GM18519 (cell line): ENCODE results near the gene PROS1.

ENCODE experiments used
- ATAC-seq: cut with Tn5 transposase; IDR thresholded peaks from one replicate; pipeline ENCODE4 v1.9.1; 2021; ENCODE audit warnings: mild to moderate bottlenecking, moderate library complexity; ENCODE audit not compliant: unreplicated experiment, low FRiP score

The PROS1 gene

DNA sequence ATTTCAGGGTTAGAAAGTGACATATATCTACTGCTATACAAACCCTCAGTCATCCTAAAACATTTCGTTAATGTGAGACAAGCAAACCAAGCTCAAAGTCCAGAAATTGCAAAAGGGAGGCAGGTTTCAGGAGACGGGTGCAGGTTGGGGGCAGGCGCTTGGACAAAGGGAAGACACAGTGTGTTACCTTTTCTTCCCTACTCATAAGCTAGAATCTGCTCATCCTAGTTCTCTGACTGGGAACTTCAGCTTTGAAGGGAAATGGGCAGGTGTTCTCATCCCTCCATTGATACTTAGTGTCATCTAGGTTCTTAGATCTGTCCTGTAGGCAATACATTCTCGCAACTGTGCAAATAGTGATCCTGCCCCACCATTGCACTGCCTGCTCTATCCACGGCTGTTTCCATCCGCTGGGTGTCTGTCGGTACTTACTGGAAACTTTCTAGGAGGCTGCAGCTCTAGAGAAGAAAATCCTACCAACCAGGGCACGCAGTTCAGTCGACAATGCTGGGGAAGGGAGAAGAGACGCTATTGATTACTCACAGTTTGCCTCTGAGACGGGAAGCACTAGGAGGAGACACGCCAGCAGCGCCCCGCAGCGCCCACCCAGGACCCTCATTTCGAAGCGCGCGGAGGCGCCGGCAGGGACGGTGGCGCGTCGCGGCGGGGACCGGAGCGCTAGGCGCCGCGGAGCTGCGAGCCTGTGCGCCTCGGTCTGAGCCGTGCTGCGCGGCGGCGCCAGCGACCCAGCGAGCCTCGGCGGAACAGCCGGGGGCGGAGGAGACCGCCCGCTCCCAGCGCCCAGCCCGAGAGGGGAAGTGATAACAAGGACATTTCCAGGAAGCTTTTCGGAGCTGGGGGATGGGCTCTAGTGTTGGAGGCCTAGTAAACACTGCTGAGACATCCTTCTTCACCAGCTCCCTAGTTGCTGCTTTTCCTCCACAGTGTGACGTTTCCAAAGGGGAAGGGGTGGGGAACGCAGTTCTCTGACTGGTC, at the start of gene PROS1:
PROS1 (minus strand) TSS at position 766 of the 996 bp plus-strand sequence; CDS start at position 619, 147 bp downstream.
- ATAC-seq, result peak; percentile 65

DNA sequence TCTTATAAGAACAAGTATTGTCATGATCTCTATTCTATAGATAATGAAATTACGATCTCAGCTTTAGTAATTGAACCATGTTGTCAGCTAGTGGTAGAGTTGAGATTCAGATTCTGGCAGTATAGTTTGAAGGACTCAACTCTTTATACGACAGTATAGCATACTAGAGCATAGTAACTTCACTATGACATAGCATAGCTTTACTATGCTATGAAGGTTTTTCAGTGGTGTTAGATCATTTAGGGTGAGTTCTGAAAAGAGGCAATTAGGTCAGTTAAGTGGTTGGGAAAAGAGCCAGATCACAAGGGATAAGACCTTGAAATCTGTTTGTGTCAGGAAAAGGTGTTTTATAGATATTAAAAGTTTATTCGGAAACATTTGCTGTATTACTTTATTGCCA, 46.6 kb upstream of the PROS1 start:
- no peak for ATAC-seq

DNA sequence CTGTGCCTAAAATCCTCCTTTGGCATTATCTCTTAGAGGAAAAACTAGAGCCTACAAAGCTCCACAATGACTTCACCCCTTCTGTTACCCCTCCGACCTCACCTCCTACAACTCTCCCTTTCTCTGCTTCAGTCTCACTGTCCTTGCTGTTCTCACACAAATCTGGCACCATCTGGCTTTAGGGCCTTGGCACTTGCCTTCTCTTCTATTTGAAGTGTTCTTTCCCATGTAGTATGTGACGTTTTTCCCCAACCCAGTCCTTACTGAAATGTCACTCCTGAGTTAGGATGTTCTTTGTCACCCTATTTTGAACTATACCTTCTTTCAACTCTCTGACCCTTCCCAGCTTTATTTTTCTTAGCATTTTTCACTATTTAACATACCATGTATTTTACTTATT, 46.0 kb upstream of the PROS1 start:
- ATAC-seq, result no peak

DNA sequence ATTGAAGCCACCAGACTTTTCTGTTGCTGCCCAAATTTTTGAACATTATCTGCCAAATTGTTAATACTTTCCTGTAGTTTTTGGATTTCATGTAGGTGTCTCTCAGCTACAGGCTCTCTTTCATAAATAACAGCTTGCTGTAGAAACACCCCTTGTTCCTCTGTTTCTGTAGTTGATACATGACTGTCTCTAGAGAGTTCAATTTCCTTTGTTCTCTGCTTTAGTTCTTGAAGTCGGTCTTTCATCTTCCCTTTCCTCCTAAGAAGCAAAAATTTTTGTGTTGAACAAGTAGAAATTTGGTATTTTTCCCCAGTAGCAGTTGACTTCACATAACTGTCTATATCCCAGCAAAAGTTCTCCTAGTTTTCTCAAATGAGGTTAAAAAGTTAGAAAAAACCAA, 41.3 kb upstream of the PROS1 start:
- ATAC-seq, result no peak

DNA sequence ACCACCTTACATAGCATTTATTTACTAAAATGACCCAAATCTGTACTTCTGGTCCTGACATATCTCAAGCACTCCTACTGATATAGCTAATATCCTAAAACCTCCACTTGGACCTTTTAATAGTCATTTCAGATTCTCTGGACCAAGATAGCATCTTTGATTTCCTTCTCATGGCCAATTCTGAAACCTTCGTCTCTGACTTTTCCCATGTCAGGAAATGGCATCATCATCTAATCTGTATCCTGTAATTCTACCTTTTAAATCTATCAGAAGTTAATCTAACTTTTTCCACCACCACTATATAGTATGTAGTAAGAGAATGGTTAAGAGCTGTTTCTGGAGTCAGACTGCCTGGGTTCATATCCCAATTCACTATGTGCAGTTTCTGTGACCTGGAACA, 38.5 kb upstream of the PROS1 start:
- no peak for ATAC-seq

DNA sequence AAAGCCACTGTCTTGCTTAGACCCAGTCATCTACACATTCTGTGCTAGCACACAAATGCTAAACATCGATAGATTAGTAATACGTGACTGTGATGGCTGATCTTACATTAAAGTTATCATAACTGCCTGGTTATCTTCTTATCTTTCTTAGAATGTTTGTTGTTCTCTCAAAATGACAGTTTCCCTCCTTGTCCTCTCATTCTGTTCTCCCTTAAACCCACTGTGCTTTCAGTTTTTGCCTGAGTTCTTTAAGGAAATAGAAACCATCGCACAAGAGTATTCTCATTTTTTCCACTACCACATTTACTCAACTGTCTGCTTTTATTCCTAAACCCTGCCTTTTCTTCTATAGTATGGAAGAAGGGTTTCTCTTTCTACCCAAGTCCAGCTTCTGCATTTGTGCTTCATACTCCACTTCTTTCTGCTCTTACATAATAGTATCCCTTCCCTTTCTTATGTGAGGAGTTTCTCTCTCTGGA, 37.6 kb upstream of the PROS1 start:
- ATAC-seq, result no peak

DNA sequence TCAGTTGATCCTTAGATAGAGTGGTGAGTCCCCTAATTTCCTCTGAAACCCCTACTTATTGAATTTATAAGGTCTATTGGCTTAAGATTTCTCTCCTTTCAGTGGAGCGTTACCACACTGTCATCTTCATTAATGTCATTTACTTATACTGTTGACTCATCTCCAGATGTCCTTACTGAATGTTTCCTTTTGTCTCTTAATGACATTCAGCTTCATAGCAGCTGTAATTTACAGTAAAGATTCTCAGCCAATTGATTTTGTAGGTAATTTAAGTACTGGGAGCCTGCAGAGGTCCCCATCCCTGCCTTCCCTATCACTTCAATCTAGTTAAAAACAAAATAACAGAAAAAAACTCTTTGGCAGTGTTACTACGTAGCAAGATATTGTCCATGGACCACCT, 35.9 kb upstream of the PROS1 start:
- ATAC-seq, result no peak

DNA sequence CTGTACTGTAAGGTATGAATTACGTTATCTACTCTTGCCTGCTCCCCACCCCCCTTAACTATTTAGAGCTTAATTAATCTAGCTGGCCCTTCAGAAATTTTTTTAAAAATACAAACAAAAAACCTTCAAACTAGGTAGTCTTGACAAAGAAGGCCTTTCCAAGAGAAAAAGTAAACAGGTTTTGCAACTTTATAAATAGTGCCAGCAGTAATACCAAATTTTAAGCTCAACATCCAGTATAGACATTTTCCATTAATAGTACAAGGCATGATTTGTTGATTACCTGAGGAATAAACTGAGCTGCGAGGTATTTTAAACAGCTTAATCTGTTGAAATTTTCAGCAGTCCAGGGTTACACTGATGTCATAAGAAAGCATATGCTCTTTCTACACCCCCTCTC, 34.6 kb upstream of the PROS1 start:
- no peak for ATAC-seq

DNA sequence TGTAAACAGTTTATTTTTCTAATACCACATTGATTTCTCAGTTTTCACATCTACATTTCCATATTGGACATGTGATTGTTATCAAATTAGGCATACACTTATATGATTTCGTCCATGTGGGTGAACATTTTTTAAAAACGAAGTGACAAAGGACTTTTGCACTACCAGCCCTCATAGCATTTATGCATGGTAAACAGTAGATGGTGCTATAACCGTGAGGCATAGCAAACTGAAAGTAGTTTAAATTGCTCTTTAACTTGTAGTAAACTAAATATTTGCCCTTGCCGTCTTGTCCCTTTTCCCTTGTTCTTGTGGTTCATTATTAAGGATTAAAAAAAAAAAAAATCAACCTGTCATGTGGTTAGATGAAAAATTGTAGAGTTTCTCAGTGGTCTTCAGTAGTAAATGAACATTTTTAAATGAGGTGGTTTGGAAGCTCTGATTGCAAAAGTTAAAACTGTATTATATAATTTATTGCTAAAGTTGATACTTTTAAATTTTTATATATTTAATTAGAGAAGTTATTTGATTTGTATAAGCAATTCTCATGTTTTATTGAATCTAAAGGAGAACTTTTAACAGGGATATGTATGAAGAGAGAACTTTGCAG, 30.7 kb upstream of the PROS1 start:
- peak; percentile 85 for ATAC-seq

DNA sequence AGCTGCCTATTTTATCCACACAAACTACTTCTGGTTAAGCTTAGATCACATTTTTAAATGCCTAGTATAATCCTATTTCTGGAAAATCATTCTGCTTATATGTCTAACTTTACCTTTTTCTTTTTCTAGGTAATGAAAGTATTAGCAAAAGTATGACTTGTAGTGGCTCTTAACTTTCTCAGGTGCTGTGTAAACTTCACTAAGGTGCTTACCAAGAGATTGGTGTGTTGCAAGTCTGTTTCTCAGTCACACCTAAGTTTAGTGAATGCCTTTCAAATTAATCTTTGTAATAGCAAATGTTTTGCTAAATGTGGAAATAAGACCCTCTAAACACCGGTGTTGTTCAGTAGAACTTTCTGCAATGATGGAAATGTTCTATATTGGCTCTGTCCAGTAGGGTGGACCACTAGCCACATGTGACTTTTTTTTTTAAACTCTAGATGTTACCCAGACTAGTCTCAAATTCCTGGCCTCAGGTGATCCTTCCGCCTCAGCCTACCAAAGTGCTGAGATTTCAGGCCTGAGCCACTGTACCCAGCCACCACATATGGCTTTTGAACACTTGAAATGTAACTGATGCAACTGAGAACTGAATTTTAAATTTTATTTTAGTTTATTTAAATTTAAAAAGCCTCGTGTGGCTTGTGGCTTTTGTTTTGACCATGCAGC, 28.3 kb upstream of the PROS1 start:
- no peak for ATAC-seq

DNA sequence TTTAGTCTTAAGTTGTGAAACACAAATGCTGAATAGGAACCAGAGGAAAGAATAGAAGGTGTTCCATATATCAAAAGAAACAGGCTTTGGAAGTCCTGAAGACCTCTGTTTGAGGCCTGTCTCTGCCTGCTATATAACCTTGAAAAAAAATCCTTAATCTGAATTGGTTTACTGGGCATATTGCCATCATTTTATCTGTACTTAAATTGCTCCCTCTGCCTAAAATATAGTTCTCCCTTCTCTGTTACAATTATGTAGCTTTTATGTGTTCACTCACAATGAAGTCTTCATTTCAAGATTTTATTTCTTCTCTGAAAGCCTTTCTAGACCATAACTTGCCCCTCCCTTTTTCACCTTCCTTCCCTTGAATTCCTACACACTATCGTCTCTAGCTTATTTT, 27.5 kb upstream of the PROS1 start:
- no peak for ATAC-seq

DNA sequence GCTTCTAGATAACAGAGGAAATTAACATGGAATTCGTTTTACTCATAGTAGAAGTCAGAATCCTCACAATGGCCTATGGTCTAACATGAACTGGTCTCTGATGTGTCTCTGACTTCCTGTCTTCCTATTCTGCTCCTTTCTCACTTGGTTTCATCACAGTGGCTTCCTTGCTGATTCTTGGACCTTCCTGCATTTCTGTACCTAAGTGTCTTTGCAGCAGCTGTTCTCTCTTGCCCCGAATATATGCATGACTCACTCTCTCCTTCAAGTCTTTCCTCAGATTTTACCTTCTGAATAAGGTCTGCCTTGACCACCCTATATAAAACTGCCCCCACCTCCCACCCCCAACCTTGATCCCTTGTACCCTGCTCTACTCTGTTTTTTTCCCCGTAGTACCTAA, 20.4 kb upstream of the PROS1 start:
- ATAC-seq, result no peak

DNA sequence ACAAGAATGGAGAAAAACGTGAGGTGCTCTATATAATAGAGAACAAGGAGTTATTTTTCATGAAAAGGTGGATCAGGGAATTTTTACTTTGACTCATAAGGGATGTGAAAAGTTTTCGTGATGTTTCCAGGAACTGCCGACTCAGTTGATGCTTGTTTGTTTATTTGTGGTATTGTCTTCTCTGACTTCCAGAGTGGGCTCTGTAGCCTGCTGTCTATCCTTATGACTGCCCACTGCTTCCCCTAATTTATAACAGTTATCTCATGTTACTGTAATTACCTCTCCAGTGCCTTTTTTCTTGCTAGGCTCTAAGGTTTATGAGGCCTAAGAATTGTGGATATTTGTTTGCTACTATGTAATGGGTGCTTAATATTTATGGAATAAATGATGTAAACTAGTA, 18.5 kb upstream of the PROS1 start:
- no peak for ATAC-seq

DNA sequence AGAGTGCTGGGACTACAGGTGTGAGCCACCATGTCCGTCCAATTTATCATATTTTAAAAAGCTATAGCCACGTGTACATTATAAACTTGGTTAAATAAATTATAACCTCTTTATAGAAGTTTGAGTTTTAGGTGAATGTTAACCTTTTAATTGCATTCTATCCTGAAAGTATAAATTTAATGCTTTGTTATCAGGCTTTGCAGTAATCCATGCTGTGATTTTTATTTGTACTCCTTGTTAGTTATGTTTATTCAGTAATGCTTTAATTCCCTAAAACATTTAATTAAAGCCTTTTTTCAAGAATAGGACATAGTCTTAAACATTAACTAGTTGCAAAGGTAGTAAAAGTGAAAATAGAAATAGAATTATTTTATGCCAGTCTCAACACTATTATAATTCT, 17.9 kb upstream of the PROS1 start:
- no peak for ATAC-seq

DNA sequence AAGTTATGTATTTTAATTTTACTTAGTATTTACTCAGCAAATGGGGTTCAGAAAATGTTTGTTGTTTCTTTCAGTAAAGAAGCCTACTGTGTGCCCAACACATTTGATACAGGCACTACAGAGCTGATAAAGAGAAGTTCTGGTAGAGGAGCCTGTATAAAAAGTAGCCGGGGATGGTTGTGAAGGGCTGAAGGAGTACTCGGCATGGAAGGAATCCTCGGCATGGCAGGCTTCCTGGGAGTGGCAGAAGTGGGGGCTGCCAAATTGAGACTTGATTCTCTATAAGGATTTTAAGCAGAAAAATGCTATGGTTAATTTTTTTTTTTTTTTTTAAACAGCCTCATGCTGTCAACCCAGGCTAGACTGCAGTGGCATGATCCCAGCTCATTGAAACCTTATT, 15.5 kb upstream of the PROS1 start:
- no peak for ATAC-seq

DNA sequence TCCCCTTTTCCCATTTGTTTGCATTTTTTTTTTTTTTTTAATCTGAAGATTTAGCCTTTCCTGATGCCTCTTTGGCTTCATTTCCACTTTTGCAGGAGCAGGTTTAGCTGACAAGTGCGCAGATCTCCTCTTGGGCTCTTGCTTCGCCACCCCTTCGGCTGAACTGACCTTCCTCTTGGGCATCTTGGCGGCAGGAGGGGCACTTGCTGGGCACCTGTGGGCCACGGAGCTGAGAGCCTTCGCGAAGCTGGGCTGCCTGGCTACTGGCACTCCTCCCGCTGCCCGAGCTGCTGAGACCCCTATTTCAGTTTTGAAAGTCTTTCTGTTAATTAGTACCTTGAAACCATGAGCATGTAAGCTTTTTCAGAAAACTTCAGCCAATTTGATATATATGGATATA, 15.1 kb upstream of the PROS1 start:
- ATAC-seq, result no peak

DNA sequence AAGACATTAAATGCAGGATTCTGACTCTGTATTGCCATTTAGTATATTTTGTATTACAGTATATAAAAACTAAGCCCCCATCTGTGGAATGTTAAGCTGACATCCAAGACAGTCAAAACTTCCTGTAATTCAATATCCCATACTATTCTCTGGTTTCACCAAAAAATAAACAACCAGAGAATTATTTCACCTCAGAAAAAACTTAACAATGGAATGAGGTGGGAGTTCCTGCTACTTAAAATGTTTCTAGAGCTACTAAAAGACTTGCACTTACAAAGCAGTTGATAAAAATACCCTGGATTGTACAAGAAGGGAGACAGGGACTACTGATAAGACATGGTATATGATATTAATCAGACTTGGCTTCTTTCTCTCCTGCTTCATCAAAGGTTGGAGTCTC, 14.6 kb upstream of the PROS1 start:
- no peak for ATAC-seq

DNA sequence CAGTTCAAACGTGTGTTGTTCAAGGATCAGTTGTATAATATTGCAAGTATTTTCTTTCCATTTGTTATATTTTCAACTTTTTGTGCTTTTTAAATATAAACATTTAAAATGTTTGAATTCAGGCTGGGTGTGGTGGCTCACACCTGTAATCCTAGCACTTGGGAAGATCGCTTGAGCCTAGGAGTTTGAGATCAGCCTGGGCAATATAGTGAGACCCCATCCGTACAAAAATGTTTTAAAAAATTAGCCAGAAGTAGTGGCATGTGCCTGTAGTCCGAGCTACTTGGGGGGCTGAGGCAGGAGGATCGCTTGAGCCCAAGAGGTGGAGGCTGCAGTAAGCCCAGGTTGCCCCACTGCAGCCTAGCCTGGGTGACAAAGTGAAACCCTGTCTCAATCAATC, 10.9 kb upstream of the PROS1 start:
- no peak for ATAC-seq

DNA sequence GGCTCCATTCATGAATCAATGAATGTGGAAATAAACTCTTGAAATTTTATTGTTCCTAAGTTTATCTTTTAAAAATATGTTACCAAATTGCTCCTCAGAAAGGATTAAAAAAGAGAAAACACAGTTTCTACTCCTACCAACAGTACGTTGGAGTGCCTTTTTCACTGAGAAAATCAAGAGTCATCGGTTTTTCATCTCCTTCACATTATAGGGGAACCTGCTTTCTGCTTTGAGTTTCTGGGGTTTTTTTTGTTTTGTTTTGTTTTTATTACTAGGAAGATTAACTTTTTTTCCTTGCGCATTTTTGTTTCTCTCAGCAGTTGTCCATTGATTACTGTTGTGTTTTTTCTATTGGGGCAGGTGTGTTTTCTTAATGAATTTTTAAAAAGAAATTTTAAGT, 9.7 kb upstream of the PROS1 start:
- no peak for ATAC-seq

DNA sequence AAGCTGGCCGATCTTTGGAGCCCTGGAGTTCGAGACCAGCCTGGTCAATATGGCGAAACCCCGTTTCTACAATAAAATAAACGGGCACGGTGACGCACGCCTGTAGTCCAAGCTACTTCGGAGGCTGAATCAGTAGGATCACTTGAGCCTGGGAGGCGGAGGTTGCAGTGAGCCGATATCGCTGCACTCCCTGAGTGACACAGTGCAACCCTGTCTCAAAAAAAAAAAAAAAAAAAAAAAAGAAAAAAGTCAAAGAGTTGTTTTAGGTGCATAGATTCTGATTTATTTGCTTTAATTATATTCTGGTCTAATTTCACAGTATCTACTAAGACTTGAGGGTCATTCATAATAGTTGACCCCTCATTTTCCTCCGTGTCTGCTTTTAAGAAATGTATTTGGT, 8.0 kb upstream of the PROS1 start:
- no peak for ATAC-seq
